GM19324 (cell line): ENCODE data around the gene ZNF532.
A peak's percentile ranks its signal among the peaks of the same experiment; 100 is the strongest.
"Not testable (repeated sequence)": the region's sequence is repeated elsewhere in the genome, so short reads cannot be mapped to it uniquely, and the experiment has no call there.

ENCODE experiments used
- ATAC-seq: cut with Tn5 transposase; IDR thresholded peaks from one replicate; pipeline ENCODE4 v1.9.1; 2021; ENCODE audit warnings: mild to moderate bottlenecking, moderate library complexity; ENCODE audit not compliant: unreplicated experiment, low FRiP score

The ZNF532 gene

GRCh38 chr18:58847383-58848071 lies 17.1 kb upstream of the ZNF532 start:
- no peak for ATAC-seq

GRCh38 chr18:58848685-58849084 lies 16.0 kb upstream of the ZNF532 start:
- ATAC-seq: no peak

- ATAC-seq: no peak
These were observed 13.7 kb upstream of the ZNF532 start for GRCh38 chr18:58850786-58851469.

GRCh38 chr18:58851856-58852255 lies 12.8 kb upstream of the ZNF532 start:
- ATAC-seq: no peak

- ATAC-seq: no peak
These were observed 12.0 kb upstream of the ZNF532 start for GRCh38 chr18:58852629-58853028.

GRCh38 chr18:58853561-58853960 lies 11.1 kb upstream of the ZNF532 start:
- ATAC-seq: no peak

GRCh38 chr18:58855521-58855920 lies 9.2 kb upstream of the ZNF532 start:
- ATAC-seq: not testable (repeated sequence)

- ATAC-seq: no peak
These were observed 7.8 kb upstream of the ZNF532 start for GRCh38 chr18:58856881-58857280.

GRCh38 chr18:58858591-58859468 lies 5.8 kb upstream of the ZNF532 start:
- no peak for ATAC-seq

- ATAC-seq: no peak
These were observed 4.8 kb upstream of the ZNF532 start for GRCh38 chr18:58859907-58860306.

GRCh38 chr18:58860747-58861231 lies 3.9 kb upstream of the ZNF532 start:
- no peak for ATAC-seq

GRCh38 chr18:58861353-58861752 lies 3.3 kb upstream of the ZNF532 start:
- ATAC-seq: no peak

- no peak for ATAC-seq
These were observed 2.8 kb upstream of the ZNF532 start for GRCh38 chr18:58861861-58862301.

GRCh38 chr18:58862356-58862755 lies 2.3 kb upstream of the ZNF532 start:
- no peak for ATAC-seq

GRCh38 chr18:58862851-58863538 lies 1.7 kb upstream of the ZNF532 start:
- ATAC-seq: peak; percentile 15

- peak; percentile 47 for ATAC-seq
These were observed 1.0 kb upstream of the ZNF532 start for GRCh38 chr18:58863539-58864145.

GRCh38 chr18:58865033-58865590 lies 435 bp downstream of the ZNF532 start:
- no peak for ATAC-seq

- ATAC-seq: no peak
These were observed 1.0 kb downstream of the ZNF532 start for GRCh38 chr18:58865701-58866065.

- ATAC-seq: no peak
These were observed 1.5 kb downstream of the ZNF532 start for GRCh38 chr18:58866066-58866772.
